WTC11 (cell line): Measurements from ENCODE around the gene OR10H3. TPM values are rescaled to one million over a fixed set of nuclear protein-coding genes. Genes with fewer than 3 reads are reported as not detected.

ENCODE experiments used
- ATAC-seq: fragments of 200-7000 bp; cut with Tn5 transposase; 2 replicates; pipeline ENCODE4 v1.10.0; 2021; ENCODE audit warnings: mild to moderate bottlenecking, moderate library complexity
- CTCF ChIA-PET: fragments of 300-600 bp; sonication (Branson Sonifier 250); formaldehyde crosslinking; loops from one replicate; lab custom pipeline; 2021; ENCODE audit warnings: antibody characterized with exemption; lab: Charles Lee
- POLR2A ChIA-PET: fragments of 350-600 bp; sonication (Branson Sonifier 250); formaldehyde crosslinking; loops from one replicate; lab custom pipeline; 2021; ENCODE audit warnings: antibody characterized with exemption; lab: Charles Lee
- DNase-seq: peaks from one replicate; pipeline ENCODE4 v3.0.0; 2021; ENCODE audit warnings: low spot score
- H3K27ac Mint-ChIP-seq: 2 replicates; pipeline ENCODE4 v1.8.0; 2021; ENCODE audit warnings: mixed read lengths
- H3K27me3 Mint-ChIP-seq: 2 replicates; pipeline ENCODE4 v1.8.0; 2021; ENCODE audit warnings: low read depth, mild to moderate bottlenecking, moderate library complexity, mixed read lengths
- H3K36me3 Mint-ChIP-seq: 2 replicates; pipeline ENCODE4 v1.8.0; 2021; ENCODE audit warnings: mixed read lengths
- H3K4me1 Mint-ChIP-seq: 2 replicates; pipeline ENCODE4 v1.8.0; 2022; ENCODE audit warnings: mixed read lengths
- H3K4me3 Mint-ChIP-seq: 2 replicates; pipeline ENCODE4 v1.8.0; 2021; ENCODE audit warnings: mild to moderate bottlenecking, moderate library complexity, mixed read lengths
- H3K9me3 Mint-ChIP-seq: 2 replicates; pipeline ENCODE4 v1.8.0; 2021; ENCODE audit warnings: mixed read lengths
- ARID4B ChIP-seq: sonication (generic); formaldehyde crosslinking; IDR thresholded peaks from 2 replicates; pipeline ENCODE4 v1.8.0; 2023; ENCODE audit warnings: missing genetic modification reagents, mild to moderate bottlenecking, borderline replicate concordance
- ATF3 ChIP-seq: sonication (generic); formaldehyde crosslinking; conservative IDR thresholded peaks from 2 replicates; pipeline ENCODE4 v1.8.1; 2022; ENCODE audit warnings: mild to moderate bottlenecking, missing genetic modification reagents
- ELF4 ChIP-seq: sonication (generic); formaldehyde crosslinking; IDR thresholded peaks from 2 replicates; pipeline ENCODE4 v1.8.1; 2022; ENCODE audit warnings: low read depth, mild to moderate bottlenecking, moderate library complexity, missing genetic modification reagents
- ERG ChIP-seq: fragments of 250-450 bp; sonication (Bioruptor Pico); IDR thresholded peaks from 2 replicates; pipeline ENCODE4 v1.8.0; 2021; ENCODE audit warnings: mild to moderate bottlenecking
- ETV6 ChIP-seq: sonication (generic); formaldehyde crosslinking; IDR thresholded peaks from 2 replicates; pipeline ENCODE4 v1.8.1; 2022; ENCODE audit warnings: mild to moderate bottlenecking, missing genetic modification reagents
- FOXP4 ChIP-seq: sonication (generic); formaldehyde crosslinking; IDR thresholded peaks from 2 replicates; pipeline ENCODE4 v1.8.0; 2022; ENCODE audit warnings: mild to moderate bottlenecking, missing genetic modification reagents
- GABPB1 ChIP-seq: sonication (generic); formaldehyde crosslinking; IDR thresholded peaks from 2 replicates; pipeline ENCODE4 v1.8.1; 2023; ENCODE audit warnings: mild to moderate bottlenecking, missing genetic modification reagents
- GRHL2 ChIP-seq: fragments of 250-450 bp; sonication (Bioruptor Pico); IDR thresholded peaks from 2 replicates; pipeline ENCODE4 v1.8.0; 2022; ENCODE audit warnings: mild to moderate bottlenecking, moderate library complexity; ENCODE audit not compliant: insufficient replicate concordance, severe bottlenecking
- HMGA2 ChIP-seq: fragments of 250-450 bp; sonication (Bioruptor Pico); IDR thresholded peaks from 2 replicates; pipeline ENCODE4 v1.4.0; 2021; ENCODE audit warnings: mild to moderate bottlenecking, moderate library complexity
- IRF1 ChIP-seq: sonication (generic); formaldehyde crosslinking; IDR thresholded peaks from 2 replicates; pipeline ENCODE4 v1.8.0; 2023; ENCODE audit warnings: missing genetic modification reagents
- MYBL2 ChIP-seq: sonication (generic); formaldehyde crosslinking; IDR thresholded peaks from 2 replicates; pipeline ENCODE4 v1.8.1; 2023; ENCODE audit warnings: mild to moderate bottlenecking, moderate library complexity, missing genetic modification reagents
- NR1H2 ChIP-seq: sonication (generic); formaldehyde crosslinking; IDR thresholded peaks from 2 replicates; pipeline ENCODE4 v1.9.0; 2021; ENCODE audit warnings: mild to moderate bottlenecking, moderate library complexity, missing genetic modification reagents
- PRDM15 ChIP-seq: sonication (generic); formaldehyde crosslinking; IDR thresholded peaks from 2 replicates; pipeline ENCODE4 v1.8.0; 2022; ENCODE audit warnings: missing genetic modification reagents
- STAT6 ChIP-seq: sonication (generic); formaldehyde crosslinking; conservative IDR thresholded peaks from 2 replicates; pipeline ENCODE4 v1.8.1; 2023; ENCODE audit warnings: mild to moderate bottlenecking, low read depth, missing genetic modification reagents, moderate library complexity
- ZNF317 ChIP-seq: sonication (generic); formaldehyde crosslinking; IDR thresholded peaks from 2 replicates; pipeline ENCODE4 v1.8.1; 2023; ENCODE audit warnings: low read depth, mild to moderate bottlenecking, moderate library complexity, missing genetic modification reagents, borderline replicate concordance
- ZNF671 ChIP-seq: fragments of 250-450 bp; sonication (Bioruptor Pico); IDR thresholded peaks from 2 replicates; pipeline ENCODE4 v1.8.0; 2021; ENCODE audit warnings: mild to moderate bottlenecking
- ZSCAN18 ChIP-seq: fragments of 250-450 bp; sonication (Bioruptor Pico); IDR thresholded peaks from 2 replicates; pipeline ENCODE4 v2.1.2; 2022; ENCODE audit warnings: mild to moderate bottlenecking, moderate library complexity
- total RNA-seq: library from RNA; stranded (reverse); gene quantifications from 3 replicates; pipeline ENCODE4 v1.2.3, GENCODE V29; 2021

OR10H3 gene
- total RNA-seq, 1 experiment from 2014 or later = not detected

GRCh38 chr19:15702534-15702930 is 35.3 kb upstream of the OR10H3 start (continued):
- TF ChIP-seq PRDM15 (CRISPR knock-in tag) (no peak), ETV6 (CRISPR knock-in tag) (no peak), ZNF671 (CRISPR knock-in tag) (no peak), GRHL2 (CRISPR knock-in tag) (no peak), ZNF317 (CRISPR knock-in tag) (no peak), STAT6 (CRISPR knock-in tag) (no peak), MYBL2 (no peak)

- ATAC-seq = no peak
- Mint-ChIP-seq H3K36me3 (peaks cover 59% of the 10 kb centered on the region), H3K27ac (no peak overlapping the region), H3K4me1 (no peaks in the 10 kb centered on the region), H3K4me3 (no peak overlapping the region), H3K9me3 (peaks cover 84% of the 10 kb centered on the region), H3K27me3 (peaks cover 11% of the 10 kb centered on the region)
- DNase-seq = no peak
- TF ChIP-seq ARID4B = no peak
- TF ChIP-seq GABPB1 (CRISPR knock-in tag) = no peak
- no peak for TF ChIP-seq ZSCAN18 (CRISPR knock-in tag)
- TF ChIP-seq FOXP4 (CRISPR knock-in tag) = no peak
- no peak for TF ChIP-seq HMGA2
- no peak for TF ChIP-seq NR1H2 (CRISPR knock-in tag)
- no peak for TF ChIP-seq ELF4 (CRISPR knock-in tag)
- no peak for TF ChIP-seq IRF1 (CRISPR knock-in tag)
- no peak for TF ChIP-seq ETV6 (CRISPR knock-in tag)
- TF ChIP-seq ATF3 (CRISPR knock-in tag) = no peak
- TF ChIP-seq ERG (CRISPR knock-in tag) = no peak
- ChIA-PET CTCF (no interaction called here), POLR2A (no interaction called here)
These were observed 23.1 kb upstream of the OR10H3 start for GRCh38 chr19:15714638-15715037.
